ENCODE data around the gene KDM4F.

KDM4F gene

GRCh38 chr11:95045812-95046211, 3.4 kb upstream of the KDM4F start:
- TF ChIP-seq ZNF274 (IDR thresholded peaks at IDR 0.05; ENCODE audit: low read depth, low read length): no peak

GRCh38 chr11:95050595-95051202, 1.5 kb downstream of the KDM4F start:
- H3K4me3 ChIP-seq (ENCODE audit: low read length): no peak overlapping the region
- TF ChIP-seq ZNF274 (IDR thresholded peaks at IDR 0.05; ENCODE audit: low read depth, low read length): no peak

More at GRCh38 chr11:95045812-95046211, 3.4 kb upstream of the KDM4F start:
- H3K4me3 ChIP-seq (ENCODE audit: low read length): no peak overlapping the region

GRCh38 chr11:95054356-95054755, 5.1 kb downstream of the KDM4F start:
- no peak overlapping the region for H3K4me3 ChIP-seq (ENCODE audit: low read length)
- TF ChIP-seq ZNF274 (IDR thresholded peaks at IDR 0.05; ENCODE audit: low read depth, low read length): no peak

- no peak overlapping the region for H3K4me3 ChIP-seq (ENCODE audit: low read length)
- no peak for TF ChIP-seq ZNF274 (IDR thresholded peaks at IDR 0.05; ENCODE audit: low read depth, low read length)
These were observed 6.2 kb downstream of the KDM4F start for GRCh38 chr11:95055283-95055897.

- TF ChIP-seq ZNF274 (IDR thresholded peaks at IDR 0.05; ENCODE audit: low read depth, low read length): no peak
- H3K4me3 ChIP-seq (ENCODE audit: low read length): no peak overlapping the region
These were observed 8.7 kb downstream of the KDM4F start for GRCh38 chr11:95057959-95058358.

GRCh38 chr11:95058621-95059020, 9.4 kb downstream of the KDM4F start:
- no peak overlapping the region for H3K4me3 ChIP-seq (ENCODE audit: low read length)
- no peak for TF ChIP-seq ZNF274 (IDR thresholded peaks at IDR 0.05; ENCODE audit: low read depth, low read length)

GRCh38 chr11:95059046-95059445, 9.8 kb downstream of the KDM4F start:
- H3K4me3 ChIP-seq (ENCODE audit: low read length): no peak overlapping the region
- TF ChIP-seq ZNF274 (IDR thresholded peaks at IDR 0.05; ENCODE audit: low read depth, low read length): no peak

GRCh38 chr11:95065336-95065735, 16.1 kb downstream of the KDM4F start:
- H3K4me3 ChIP-seq (ENCODE audit: low read length): no peak overlapping the region
- no peak for TF ChIP-seq ZNF274 (IDR thresholded peaks at IDR 0.05; ENCODE audit: low read depth, low read length)

- no peak for TF ChIP-seq ZNF274 (IDR thresholded peaks at IDR 0.05; ENCODE audit: low read depth, low read length)
- peak within 1 kb of the TSS; percentile 81 for H3K4me3 ChIP-seq (ENCODE audit: low read length)
These were observed 17.5 kb downstream of the KDM4F start, which contains the start of gene SRSF8 for GRCh38 chr11:95066716-95067038. Gene SRSF8, plus strand, starts transcription at chr11:95066919. Its CDS starts 308 bp downstream, at chr11:95067227.

GRCh38 chr11:95067039-95067840, 18.0 kb downstream of the KDM4F start:
- H3K4me3 ChIP-seq (ENCODE audit: low read length): peak overlapping the region; percentile 81
- no peak for TF ChIP-seq ZNF274 (IDR thresholded peaks at IDR 0.05; ENCODE audit: low read depth, low read length)

GRCh38 chr11:95067841-95068219, 18.6 kb downstream of the KDM4F start:
- no peak for TF ChIP-seq ZNF274 (IDR thresholded peaks at IDR 0.05; ENCODE audit: low read depth, low read length)
- peak overlapping the region; percentile 81 for H3K4me3 ChIP-seq (ENCODE audit: low read length)

- TF ChIP-seq ZNF274 (IDR thresholded peaks at IDR 0.05; ENCODE audit: low read depth, low read length): no peak
- H3K4me3 ChIP-seq (ENCODE audit: low read length): peak overlapping the region; percentile 81
These were observed 19.3 kb downstream of the KDM4F start for GRCh38 chr11:95068549-95068948.

GRCh38 chr11:95070471-95070870, 21.2 kb downstream of the KDM4F start:
- H3K4me3 ChIP-seq (ENCODE audit: low read length): no peak overlapping the region
- TF ChIP-seq ZNF274 (IDR thresholded peaks at IDR 0.05; ENCODE audit: low read depth, low read length): no peak

- no peak overlapping the region for H3K4me3 ChIP-seq (ENCODE audit: low read length)
- TF ChIP-seq ZNF274 (IDR thresholded peaks at IDR 0.05; ENCODE audit: low read depth, low read length): no peak
These were observed 23.7 kb downstream of the KDM4F start for GRCh38 chr11:95072948-95073347.
